Stimulated activated CD4-positive, alpha-beta T cell treated with anti-CD3 and anti-CD28 coated beads, Interleukin-12 subunit alpha, Interleukin-12 subunit beta, amount 100 ng/mL, for 24 hours (primary cell): ENCODE measurements around the gene SERPINI2.

Source experiments
- DNase-seq, 2 experiments: peaks; one replicate each; pipeline ENCODE4 v3.0.0-alpha.2; 2020; ENCODE audit warnings: low read depth in 2 of 2

SERPINI2 gene, protein sequence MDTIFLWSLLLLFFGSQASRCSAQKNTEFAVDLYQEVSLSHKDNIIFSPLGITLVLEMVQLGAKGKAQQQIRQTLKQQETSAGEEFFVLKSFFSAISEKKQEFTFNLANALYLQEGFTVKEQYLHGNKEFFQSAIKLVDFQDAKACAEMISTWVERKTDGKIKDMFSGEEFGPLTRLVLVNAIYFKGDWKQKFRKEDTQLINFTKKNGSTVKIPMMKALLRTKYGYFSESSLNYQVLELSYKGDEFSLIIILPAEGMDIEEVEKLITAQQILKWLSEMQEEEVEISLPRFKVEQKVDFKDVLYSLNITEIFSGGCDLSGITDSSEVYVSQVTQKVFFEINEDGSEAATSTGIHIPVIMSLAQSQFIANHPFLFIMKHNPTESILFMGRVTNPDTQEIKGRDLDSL

DNA sequence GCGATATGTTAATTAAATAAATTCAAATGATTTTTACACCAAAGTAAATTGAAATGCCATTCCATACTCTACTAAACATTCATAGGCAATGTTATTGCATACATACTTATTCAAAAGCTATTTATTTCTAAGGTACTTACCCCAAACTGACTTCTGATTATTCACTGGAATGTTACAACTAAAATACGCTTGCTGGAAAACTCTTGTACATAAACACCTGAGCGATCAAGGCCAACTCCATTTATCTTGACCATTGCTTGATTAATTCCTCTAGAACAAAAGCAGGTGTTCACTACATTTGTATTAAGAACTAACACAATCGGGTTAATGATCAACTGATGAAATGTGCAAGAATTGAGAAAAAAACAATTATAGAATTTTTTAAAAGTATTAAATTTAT, at the start of gene SERPINI2:
SERPINI2 (minus strand) TSS at position 180 of the 400 bp plus-strand sequence. CDS start 2,208 bp downstream, outside the sequence.
- no peak for DNase-seq

DNA sequence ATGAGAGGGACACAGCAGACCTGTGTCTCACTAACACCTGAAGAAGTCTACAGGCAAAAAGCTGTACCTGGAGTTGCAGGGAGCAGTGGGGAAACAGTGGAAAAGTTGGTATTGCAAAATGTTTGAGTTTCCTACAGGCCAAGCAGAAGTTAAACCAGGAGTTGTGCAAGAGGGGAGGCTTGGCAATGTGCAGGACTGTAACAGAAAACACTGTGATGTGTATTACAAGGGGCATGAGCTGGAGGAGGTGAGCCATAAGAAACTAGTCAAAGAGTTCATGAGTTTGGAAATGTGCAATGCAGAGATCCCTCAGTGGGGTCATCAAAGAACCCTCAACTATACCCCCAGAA, 47.1 kb upstream of the SERPINI2 start:
- DNase-seq = no peak

DNA sequence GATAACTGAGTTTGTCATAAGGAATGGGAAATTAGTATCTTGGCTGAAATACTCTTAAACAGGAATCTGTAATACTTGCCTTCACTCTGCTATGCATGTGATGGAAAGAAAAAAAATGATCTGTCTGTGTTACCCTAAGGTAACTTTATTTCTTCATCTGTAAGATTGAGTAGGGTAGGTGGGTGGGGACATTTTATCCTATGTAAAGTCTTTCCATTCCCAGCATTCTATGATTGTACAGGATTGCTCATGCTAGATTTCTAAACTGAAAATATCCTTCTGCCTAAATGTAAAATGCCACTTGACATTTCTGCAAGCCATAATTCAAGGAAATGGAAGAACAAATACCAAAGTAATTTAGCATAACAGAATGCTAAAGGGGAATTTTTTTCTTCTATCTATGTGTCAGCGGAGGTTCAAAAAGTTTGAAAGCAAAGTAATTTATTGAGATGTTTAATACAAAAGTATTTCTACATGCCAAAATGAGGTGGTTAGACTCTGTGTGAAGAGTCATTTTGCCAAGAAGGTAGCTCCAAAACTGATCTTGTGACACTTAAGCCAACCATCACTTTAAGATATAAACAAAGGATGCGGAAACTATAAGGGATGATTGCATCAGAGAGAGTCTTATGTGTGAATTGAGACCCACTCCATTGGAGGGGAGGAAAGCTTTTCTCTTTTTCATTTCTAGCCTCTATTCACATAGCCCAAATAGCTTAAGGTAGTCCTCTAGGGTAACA, 46.6 kb upstream of the SERPINI2 start:
- no peak for DNase-seq

DNA sequence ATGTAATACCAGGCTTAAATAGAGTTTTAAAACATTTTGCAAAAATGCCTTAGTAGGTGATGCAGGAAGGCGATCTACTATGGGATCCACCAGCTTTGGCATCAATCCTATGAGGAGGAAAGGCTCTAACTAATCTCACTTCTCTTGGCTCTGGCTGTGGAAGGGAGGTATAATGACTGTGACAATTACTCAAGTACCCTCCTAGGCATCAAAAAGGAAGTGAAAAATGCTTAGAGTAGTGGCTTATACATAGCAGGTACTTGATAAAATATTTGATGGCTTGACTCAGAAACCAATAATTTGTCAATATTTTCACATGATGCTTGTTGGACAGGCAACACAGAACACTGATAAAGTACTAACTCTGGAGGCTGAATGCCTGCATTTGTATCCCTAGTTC, 34.1 kb upstream of the SERPINI2 start:
- no peak for DNase-seq

DNA sequence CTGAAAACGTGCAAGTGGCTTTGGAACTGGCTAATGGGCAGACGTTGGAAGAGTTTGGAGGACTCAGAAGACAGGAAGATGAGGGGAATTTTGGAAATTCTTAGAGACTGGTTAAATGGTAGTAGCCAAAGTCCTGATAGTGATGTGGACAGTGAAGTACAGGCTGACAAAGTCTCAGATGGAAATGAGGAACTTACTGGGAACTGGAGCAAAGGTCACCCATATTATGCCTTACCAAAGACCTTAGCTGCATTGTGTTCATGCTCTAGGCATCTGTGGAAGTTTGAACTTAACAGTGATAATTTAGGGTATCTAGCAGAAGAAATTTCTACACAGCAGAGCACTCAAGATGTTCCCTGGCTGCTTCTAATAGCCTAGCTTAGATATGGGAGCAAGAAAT, 28.6 kb upstream of the SERPINI2 start:
- no peak for DNase-seq

DNA sequence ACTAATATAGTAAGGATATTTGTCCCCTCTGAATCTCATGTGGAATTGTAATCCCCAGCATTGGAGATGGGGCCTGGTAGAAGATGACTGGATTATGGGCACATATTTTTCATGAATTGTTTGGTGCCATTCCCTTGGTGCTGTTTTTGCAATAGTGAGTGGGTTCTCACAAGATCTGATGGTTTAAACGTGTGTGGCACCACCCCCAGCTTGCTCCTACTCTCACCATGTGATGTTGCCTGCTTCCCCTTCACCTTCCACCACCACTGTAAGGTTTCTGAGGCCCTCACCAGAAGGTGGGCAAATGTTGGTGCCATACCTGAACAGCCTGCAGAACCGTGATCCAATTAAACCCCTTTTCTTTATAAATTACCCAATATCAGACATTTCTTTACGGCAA, 28.1 kb upstream of the SERPINI2 start:
- no peak for DNase-seq

DNA sequence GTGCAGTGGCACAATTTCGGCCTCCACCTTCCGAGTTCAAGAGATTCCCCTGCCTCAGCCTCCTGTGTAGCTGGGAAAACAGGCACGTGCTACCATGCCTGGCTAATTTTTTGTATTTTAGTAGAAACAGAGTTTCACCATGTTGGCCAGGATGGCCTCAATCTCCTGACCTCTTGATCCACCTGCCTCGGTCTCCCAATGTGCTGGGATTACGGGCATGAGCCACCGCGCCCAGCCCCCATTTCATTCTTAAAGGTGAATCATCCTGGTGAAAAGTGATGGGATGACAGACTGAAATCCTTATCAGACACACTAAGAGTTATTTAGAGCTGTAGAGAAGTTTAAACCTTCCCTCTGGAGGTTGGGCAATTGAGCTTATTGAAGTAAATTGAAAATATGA, 24.1 kb upstream of the SERPINI2 start:
- no peak for DNase-seq

DNA sequence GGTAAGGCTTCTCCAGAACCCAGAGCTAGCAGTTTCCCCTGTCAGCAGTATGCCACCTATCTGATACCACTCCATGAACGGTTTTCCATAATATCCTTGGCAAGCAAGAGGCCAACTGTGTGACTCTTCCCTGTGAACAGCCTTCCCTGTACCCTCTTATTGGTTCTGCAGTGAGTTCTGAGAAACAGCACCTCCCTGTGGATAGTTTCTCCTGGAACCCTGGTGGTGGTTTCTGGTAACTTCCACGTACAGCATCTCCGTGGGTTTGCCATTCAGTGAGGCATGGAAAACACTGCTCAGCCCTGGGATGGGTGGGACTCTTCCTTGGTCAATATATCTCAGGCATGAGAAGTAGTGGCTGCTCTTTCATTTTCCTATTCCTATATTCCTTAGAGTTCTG, 19.4 kb upstream of the SERPINI2 start:
- DNase-seq = no peak

DNA sequence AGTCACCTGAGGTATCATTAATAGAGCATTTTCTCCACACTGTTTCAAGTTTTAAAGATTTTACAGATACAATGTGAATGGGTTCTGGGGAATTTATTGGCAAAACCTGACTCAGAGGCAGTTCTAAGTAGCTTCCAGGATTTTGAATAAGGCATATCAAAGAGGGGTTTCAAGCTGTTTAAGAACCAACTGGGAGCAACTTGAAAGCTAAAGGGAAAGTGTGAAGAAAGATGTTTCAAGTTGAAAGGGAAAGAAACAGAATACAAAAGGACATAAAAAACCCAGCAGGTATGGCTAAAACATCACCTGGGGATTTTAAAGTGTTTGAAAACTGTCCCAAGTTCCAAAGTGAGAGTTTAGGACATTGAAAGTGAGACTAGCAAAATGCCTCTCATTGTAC, 17.8 kb upstream of the SERPINI2 start:
- no peak for DNase-seq

DNA sequence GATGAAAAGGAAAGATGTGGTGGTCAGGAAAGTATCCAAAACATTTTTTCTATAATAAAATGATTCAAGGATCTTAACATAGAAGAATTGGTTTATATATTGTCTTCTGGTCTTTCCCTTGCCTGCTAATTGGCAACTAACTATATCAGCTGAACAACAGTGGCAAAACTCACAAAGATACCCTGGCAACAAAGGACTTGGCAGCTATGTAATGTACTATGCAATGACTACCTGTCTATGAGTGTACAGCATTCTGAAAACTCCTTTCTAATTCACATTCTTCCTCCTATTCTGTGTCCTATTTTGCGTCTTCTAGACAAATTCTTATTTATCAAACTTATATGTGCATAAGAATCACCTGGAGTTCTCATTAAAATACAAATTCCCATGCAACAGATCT, 15.7 kb upstream of the SERPINI2 start:
- DNase-seq = no peak

DNA sequence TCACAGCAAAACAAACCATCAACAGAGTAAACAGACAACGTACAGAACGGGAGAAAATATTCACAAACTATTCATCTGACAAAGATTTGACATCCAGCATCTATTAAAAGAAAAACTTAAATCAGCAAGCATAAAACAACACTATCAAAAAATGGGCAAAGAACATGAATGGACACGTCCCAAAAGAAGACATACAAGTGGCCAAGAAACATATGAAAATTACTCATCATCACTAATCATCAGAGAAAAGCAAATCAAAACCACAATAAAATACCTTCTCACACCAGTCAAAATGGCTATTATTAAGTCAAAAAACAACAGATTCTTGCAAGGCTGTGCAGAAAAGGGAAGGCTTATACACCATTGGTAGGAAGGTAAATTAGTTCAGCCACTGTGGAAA, 13.7 kb upstream of the SERPINI2 start:
- no peak for DNase-seq

DNA sequence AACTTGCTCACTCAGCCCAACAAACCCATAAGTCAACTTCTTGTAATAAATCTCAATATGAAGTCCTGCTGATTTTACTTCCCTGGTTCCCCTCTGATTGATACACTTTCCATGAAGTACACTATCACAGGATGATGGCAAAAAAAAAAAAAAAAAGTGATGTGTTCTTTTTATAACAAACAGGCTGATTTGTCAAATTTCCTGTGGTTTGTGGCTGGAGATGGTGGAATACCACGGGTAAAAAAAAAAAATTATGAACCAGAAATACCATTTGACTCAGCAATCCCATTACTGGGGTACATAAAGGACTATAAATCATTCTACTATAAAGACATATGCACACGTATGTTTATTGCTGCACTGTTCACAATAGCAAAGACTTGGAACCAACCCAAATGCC, 10.7 kb upstream of the SERPINI2 start:
- DNase-seq = no peak

DNA sequence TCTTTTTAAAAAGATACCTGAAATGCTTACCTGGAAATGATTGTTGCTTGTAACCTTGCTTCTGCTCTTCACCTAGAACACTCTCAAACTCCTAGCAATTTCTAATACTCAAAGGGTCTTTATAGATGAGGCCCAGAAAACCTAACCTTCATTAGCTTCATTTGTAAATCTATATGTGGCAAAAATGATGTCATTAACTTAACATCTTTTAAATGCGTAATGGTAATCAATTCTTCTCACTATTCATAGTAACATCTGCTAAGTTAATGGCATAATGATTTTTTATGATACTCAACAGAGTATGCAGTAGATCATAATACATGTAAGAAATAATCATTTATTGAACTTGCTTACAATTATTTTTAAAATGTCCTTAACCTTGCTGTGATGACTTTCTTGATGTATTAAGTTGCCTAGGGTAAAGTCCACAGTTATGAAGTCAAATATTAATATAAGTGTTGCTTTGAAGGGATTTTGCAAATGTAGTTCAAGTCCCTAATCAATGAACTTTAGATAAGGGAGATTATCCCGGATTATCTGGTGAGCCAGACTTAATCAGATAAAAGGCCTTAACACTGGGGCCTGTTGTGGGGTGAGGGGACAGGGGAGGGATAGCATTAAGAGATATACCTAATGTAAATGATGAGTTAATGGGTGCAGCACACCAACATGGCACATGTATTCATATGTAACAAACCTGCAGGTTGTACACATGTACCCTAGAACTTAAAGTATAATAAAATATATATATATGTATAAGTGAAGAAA, 10.1 kb upstream of the SERPINI2 start:
- no peak for DNase-seq

DNA sequence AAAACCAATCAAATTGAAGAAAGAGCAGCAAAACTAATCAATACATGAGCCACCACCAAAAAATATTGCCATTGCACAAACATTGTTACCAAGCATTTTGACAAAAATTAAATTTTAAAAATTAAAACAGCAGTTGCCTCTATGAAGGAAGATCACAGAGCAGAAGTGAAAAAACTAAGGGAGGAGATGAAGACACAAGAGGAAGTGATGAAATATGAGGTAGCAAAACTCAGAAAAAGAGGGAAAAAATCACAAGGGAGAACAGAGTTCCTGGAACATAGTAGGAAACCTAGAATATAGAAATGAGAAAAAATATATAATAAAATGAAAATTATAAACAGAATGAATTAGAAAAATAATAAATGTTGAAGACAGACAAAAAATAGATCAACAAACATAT, 7.3 kb upstream of the SERPINI2 start:
- DNase-seq = no peak

DNA sequence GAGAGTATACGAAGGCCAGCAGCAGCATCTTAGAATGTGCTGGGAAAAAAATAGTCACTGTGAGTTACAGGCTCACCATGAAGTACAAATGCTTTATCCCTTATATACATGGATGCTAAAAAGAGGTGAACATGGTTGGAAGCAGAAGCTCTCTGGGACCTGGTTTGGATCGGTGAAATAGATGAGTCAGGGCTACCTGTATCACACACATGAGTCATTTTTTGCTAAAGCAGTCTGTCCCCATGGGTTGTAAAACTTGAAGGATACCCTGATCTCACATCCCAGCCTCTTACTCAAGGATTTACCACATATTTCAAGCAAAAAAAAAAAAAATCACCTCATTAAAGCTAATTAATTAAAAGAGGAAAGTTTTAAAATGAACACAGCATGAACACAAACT, 6.9 kb upstream of the SERPINI2 start:
- no peak for DNase-seq

DNA sequence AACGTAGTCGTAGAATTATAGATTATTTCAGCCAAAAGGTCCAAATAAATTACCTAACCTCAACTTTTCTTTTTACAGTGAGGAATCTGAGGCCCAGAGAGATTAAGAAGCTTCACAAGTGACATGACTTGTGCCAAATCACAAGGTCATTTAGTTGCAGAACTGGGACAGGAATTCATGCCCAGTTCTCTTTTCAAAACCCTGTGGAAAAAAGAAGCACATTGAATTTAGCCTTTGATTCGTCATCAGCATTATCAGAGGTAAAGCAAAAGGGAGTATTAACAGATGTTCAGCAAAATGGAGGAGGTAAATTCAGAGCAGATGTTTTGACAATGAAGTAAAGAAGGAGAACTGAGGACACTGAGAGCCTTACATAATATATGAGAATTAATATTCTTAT, 4.5 kb downstream of the SERPINI2 start:
- DNase-seq = no peak

DNA sequence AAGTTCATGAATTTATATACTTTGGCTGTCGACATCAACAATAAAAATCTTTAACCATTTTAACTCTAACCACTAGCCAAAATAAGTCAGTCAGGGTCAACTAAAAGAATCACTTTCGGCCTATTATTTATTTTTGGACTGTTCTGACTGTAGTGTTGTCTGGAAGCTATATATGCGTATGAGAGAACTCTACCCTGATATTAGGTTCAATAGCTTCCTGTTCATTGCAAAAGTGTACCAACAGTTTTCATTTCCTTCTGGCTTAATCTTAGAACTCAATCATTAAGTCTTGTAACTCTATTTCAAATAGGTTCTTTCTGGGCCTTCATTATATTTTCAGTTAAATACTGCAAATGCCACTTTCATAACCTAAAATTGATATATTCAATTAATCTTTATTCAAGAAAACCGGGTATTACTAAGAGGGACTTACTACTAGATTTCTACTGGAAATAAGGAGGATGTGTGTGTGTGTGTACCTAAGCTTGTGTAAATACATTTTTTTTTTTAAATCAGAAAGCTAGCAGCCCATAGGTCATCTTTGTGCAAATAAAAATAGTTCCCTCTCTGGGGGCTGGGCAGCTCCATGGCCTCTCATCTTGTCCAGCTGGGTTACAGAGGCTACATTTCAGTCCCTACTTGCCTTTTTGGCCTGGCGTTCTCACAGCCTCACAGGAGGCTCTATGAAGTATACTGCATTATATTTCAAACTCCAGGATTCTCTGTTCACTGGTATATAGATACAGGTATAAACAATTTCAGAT, 5.8 kb downstream of the SERPINI2 start:
- DNase-seq = no peak

DNA sequence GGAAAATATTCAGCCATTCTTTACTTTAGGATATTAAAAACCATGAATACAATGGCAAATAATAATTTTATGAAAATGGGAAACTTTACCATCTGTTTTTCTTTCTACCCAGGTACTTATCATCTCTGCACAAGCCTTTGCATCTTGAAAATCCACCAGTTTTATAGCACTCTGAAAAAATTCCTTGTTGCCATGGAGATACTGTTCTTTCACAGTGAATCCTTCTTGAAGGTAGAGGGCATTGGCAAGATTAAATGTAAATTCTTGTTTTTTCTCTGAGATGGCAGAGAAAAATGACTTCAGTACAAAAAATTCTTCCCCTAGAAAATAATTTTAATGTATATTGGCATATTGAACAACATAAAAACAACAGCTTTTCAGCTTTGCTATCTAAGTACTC, 6.9 kb downstream of the SERPINI2 start:
- no peak for DNase-seq

DNA sequence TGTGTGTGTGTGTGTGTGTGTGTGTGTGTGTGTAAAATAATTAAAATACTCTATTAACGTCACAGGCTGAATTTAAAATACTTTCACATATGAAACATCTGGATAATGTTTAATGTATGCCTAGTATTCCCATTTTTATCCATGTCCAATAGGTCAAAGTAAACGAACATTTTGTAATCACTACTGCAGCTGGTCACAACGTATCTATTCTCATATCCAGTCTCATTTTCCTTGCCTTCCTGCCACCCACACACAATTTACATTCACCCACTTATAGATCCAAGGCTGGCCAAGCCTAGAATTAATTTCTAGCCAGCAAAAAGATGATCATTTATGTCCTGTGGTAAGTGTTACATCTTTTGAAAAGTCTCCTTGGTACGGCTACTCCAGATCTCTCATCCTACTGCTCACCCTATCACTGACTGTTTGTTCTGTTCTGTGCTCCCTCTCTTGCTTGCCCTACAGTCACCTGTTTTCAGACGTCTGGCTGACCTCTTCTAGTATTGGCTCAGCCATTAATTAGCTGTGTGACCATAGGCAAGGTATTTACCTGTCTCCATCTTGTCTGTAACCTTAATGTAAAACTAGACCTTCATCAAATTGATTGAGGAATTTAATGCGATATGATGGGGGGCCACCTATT, 17.6 kb downstream of the SERPINI2 start:
- DNase-seq = no peak

DNA sequence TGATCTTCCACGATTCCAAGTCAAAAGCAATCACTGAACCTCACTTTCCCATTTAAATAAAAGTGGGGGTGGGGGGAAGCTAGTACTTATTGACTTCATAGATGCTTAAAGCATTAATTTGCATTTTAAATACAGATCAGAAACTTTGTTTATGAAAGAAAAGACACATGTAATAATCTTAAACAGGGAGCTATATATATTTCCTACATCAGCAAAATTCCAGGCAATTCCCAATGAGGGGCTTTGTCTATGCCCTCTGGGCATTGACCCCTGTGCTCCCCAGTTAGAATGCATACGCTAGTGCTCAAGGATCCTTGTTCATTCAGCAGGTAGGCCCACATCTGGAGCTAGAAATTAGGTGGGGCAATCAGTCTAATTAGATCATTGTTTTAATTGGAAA, 20.0 kb downstream of the SERPINI2 start:
- DNase-seq = no peak

DNA sequence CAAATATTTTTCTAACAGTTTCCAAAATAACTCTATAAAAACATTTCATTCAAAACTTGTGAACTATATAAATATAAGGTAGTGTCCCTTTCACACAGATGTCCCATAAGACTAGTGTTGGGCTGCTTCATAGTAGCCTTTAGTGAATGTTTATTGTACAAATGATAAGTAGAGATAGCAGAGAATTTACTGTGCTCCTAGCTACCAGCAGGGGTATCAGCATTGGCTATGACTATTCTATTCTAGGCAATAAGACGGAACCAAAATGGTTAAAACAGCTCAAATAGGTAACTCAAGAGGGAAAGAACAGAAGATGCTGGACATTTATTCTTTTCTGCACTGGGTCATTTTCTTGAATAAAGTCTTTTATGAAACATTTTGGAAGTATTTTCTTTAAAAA, 22.6 kb downstream of the SERPINI2 start:
- no peak for DNase-seq
